ENCODE measurements around the gene COX6A2. TPM values are rescaled to one million over a fixed set of nuclear protein-coding genes. Genes with fewer than 3 reads are reported as not detected.

Gene COX6A2
- polyA plus RNA-seq, 1 donor (not counting 4 experiments of a cell fraction or from before 2014, with no cell fraction given) = not detected

- H4K20me1 ChIP-seq (ENCODE audit: control insufficient read depth, extremely low read depth, insufficient read depth, low read length) = peaks cover 8% of the 10 kb centered on the region
- H3K4me1 ChIP-seq (ENCODE audit: control insufficient read depth, extremely low read depth, insufficient read depth, low read length) = peaks cover 57% of the 10 kb centered on the region
- H3K4me2 ChIP-seq (ENCODE audit: control insufficient read depth, extremely low read depth, insufficient read depth, low read depth, low read length) = peak overlapping the region; percentile 80
- H3K4me3 ChIP-seq (ENCODE audit: control insufficient read depth in 2 of 3, extremely low read depth in 1 of 3, insufficient read depth in 2 of 3, low read depth in 1 of 3, low read length in 3 of 3) = peak overlapping the region in 2 of 3 experiments; percentile 15 to 41
- peak; percentile 62 for FAIRE-seq
- H3K9me1 ChIP-seq (ENCODE audit: control insufficient read depth, extremely low read depth, insufficient read depth, low read length) = peaks cover 6% of the 10 kb centered on the region
- H3K36me3 ChIP-seq (ENCODE audit: control insufficient read depth in 2 of 2, extremely low read depth in 1 of 2, insufficient read depth in 2 of 2, low read length in 2 of 2) = peaks cover 0 to 15% of the 10 kb centered on the region in 2 experiments
- peak overlapping the region; percentile 62 for H3K9ac ChIP-seq (ENCODE audit: control insufficient read depth, extremely low read depth, insufficient read depth, low read length)
- no peaks in the 10 kb centered on the region for H3K27me3 ChIP-seq (ENCODE audit: control insufficient read depth, extremely low read depth, insufficient read depth, low read length)
- peaks cover 27% of the 10 kb centered on the region for H3K79me2 ChIP-seq (ENCODE audit: control insufficient read depth, insufficient read depth, low read length)
- no peaks in the 10 kb centered on the region for H3K9me3 ChIP-seq (ENCODE audit: control insufficient read depth, low read depth, low read length)
- TF ChIP-seq EZH2 (IDR thresholded peaks at IDR 0.05; ENCODE audit: low read length) (no peak), CTCF (optimal IDR thresholded peaks at IDR 0.05 in 1 of 3, IDR thresholded peaks at IDR 0.05 in 1 of 3, conservative IDR thresholded peaks at IDR 0.05 in 1 of 3; ENCODE audit: extremely low read depth in 1 of 3, insufficient read depth in 2 of 3, low read length in 3 of 3) (no peak)
- dilution Hi-C loops (cut with MboI; ENCODE audit: extremely low pct_ligation_motif_present, low sequenced_read_pairs) = no loop called here
- H2AFZ ChIP-seq (ENCODE audit: control insufficient read depth, low read length) = no peak overlapping the region
- DNase-seq (ENCODE audit: low read depth, low spot score) = no peak
- H3K27ac ChIP-seq (ENCODE audit: control insufficient read depth, insufficient read depth, low read length) = peak overlapping the region; percentile 95
Observed at GRCh38 chr16:31452631-31453106, 24.5 kb upstream of the COX6A2 start.

DNA sequence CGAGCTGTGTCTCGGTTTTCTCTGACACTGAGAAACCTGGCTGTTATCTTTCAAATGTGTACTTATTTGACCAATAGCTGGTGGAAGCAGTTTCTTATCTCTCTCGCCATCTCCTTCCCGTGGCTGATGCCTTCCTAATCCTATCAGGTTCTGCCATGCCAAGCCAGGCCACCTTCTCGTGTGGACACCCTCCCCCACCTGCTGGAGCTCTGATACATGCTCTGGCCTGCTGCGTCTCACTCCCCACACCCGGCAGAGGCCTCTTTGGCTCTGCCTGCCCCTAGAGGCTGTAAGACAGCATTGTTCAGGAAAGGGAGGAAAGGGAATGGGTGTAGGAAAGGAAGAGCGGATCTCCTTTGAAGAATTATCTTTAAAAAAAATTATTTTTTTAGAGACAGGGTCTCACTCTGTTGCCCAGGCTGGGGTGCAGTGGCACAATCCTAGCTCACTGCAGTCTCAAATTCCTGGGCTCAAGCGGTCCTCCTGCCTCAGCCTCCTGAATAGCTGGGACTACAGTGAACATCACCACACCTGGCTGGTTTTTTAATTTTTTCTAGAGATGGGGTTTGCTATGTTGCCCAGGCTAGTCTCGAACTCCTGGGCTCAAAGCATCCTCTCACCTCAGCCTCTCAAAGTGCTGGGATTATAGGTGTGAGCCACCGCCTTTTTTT is 23.7 kb upstream of the COX6A2 start:
- H3K79me2 ChIP-seq (ENCODE audit: control insufficient read depth, insufficient read depth, low read length) = peaks cover 18% of the 10 kb centered on the region
- no peaks in the 10 kb centered on the region for H3K9me3 ChIP-seq (ENCODE audit: control insufficient read depth, low read depth, low read length)
- peak overlapping the region; percentile 80 for H3K4me2 ChIP-seq (ENCODE audit: control insufficient read depth, extremely low read depth, insufficient read depth, low read depth, low read length)
- no peak for DNase-seq (ENCODE audit: low read depth, low spot score)
- dilution Hi-C loops (cut with MboI; ENCODE audit: extremely low pct_ligation_motif_present, low sequenced_read_pairs) = no loop called here
- H3K4me3 ChIP-seq (ENCODE audit: control insufficient read depth in 2 of 3, extremely low read depth in 1 of 3, insufficient read depth in 2 of 3, low read depth in 1 of 3, low read length in 3 of 3) = no peak overlapping the region
- peak; percentile 70 to 81 (median 73) for TF ChIP-seq CTCF (optimal IDR thresholded peaks at IDR 0.05 in 1 of 3, IDR thresholded peaks at IDR 0.05 in 1 of 3, conservative IDR thresholded peaks at IDR 0.05 in 1 of 3; ENCODE audit: extremely low read depth in 1 of 3, insufficient read depth in 2 of 3, low read length in 3 of 3)
- TF ChIP-seq EZH2 (IDR thresholded peaks at IDR 0.05; ENCODE audit: low read length) = no peak
- no peaks in the 10 kb centered on the region for H3K27me3 ChIP-seq (ENCODE audit: control insufficient read depth, extremely low read depth, insufficient read depth, low read length)
- peaks cover 48% of the 10 kb centered on the region for H3K4me1 ChIP-seq (ENCODE audit: control insufficient read depth, extremely low read depth, insufficient read depth, low read length)
- FAIRE-seq = no peak
- H3K9me1 ChIP-seq (ENCODE audit: control insufficient read depth, extremely low read depth, insufficient read depth, low read length) = peaks cover 4% of the 10 kb centered on the region
- H4K20me1 ChIP-seq (ENCODE audit: control insufficient read depth, extremely low read depth, insufficient read depth, low read length) = peaks cover under 1% of the 10 kb centered on the region
- H2AFZ ChIP-seq (ENCODE audit: control insufficient read depth, low read length) = peak overlapping the region; percentile 74
- H3K36me3 ChIP-seq (ENCODE audit: control insufficient read depth in 2 of 2, extremely low read depth in 1 of 2, insufficient read depth in 2 of 2, low read length in 2 of 2) = peaks cover 0 to 9% of the 10 kb centered on the region in 2 experiments
- peak overlapping the region; percentile 62 for H3K9ac ChIP-seq (ENCODE audit: control insufficient read depth, extremely low read depth, insufficient read depth, low read length)
- H3K27ac ChIP-seq (ENCODE audit: control insufficient read depth, insufficient read depth, low read length) = peak overlapping the region; percentile 95

Measured in keratinocyte (primary cell).